ENCODE measurements around the gene ITGB1BP1.

The ITGB1BP1 gene

GRCh38 chr2:9423100-9423921, at the start of gene ITGB1BP1, which contains the start of gene CPSF3:
ITGB1BP1 (minus strand) TSS chr2:9423528; CDS start chr2:9418697, 4,831 bp downstream.
CPSF3 (plus strand) TSS chr2:9423654; CDS start chr2:9423774, 120 bp downstream.
- peak; percentile 98 for DNase-seq

- DNase-seq, result no peak
Observed at GRCh38 chr2:9472511-9472910, 49.2 kb upstream of the ITGB1BP1 start.

- no peak for DNase-seq
Observed at GRCh38 chr2:9471206-9471605, 47.9 kb upstream of the ITGB1BP1 start.

DNA sequence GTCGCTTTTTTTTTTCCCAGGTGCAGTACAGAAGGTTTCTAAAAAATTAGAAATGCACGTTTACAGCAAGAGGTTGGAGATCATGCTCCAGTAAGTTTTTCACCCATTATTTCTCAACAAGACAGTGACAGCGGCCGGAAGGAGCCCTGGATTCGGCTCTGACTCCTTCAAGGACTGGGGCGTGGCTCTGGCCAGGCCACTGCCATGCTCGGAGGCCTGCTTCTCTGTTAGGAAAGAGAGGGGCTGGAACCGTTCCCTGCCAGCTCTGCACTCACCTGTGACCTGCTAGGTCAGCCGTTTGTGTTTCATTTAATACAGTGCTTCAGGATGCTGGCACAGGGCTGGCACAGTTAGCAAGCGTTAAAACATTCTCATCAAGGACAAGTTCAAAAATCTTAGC, 44.4 kb upstream of the ITGB1BP1 start:
- no peak for DNase-seq

DNA sequence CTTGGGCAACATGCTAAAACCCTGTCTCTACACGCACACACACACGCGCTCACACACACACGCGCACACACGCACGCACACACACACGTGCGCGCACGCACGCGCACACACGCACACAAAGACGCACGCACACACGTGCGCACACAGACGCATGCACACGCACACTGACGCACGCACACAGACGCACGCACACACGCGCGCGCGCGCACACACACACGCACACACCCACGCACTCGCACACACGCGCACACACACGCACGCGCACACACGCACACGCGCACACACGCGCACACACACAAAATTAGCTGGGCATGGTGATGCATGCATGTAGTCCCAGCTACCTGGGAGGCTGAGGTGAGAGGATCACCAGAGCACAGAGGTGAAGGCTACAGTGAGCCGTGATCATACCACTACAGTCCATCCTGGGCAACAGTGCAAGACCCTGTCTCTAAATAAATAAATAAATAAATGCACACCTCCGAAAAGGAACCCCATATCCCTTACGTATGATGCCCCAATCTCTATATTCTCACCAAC, 42.9 kb upstream of the ITGB1BP1 start:
- no peak for DNase-seq

DNA sequence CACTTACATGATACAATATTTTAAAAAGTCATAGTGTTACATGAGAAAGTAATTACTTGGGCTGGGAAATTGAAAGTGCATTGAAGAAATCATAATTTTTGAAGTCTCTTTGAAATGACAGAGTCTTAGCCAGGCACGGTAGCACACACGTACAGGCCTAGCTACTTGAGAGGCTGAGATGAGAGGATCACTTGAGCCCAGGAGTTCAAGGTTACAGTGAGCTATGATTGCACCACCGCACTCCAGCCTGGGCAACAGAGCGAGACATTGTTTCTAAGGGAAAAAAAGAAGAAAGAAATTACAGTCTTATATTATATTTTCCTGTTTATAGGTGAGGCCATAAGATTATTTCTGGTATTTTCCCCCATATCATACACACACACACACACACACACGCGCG, 41.8 kb upstream of the ITGB1BP1 start:
- no peak for DNase-seq

DNA sequence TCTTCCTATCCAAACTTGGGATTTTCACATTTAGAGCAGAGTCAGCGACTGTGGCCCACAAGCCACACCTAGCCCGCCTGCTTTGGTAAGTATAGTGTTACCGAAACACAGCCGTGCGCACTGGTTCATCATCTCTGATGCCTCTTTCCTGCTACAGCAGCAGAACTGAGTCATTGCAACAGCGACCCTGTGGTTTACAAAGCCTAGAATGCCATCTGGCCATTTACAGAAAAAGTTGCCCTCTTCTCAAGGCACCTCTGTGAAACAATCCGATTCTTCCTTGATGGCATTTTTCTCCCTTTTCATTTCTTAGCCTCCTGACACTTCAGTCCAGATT, 40.3 kb upstream of the ITGB1BP1 start:
- DNase-seq, result no peak

DNA sequence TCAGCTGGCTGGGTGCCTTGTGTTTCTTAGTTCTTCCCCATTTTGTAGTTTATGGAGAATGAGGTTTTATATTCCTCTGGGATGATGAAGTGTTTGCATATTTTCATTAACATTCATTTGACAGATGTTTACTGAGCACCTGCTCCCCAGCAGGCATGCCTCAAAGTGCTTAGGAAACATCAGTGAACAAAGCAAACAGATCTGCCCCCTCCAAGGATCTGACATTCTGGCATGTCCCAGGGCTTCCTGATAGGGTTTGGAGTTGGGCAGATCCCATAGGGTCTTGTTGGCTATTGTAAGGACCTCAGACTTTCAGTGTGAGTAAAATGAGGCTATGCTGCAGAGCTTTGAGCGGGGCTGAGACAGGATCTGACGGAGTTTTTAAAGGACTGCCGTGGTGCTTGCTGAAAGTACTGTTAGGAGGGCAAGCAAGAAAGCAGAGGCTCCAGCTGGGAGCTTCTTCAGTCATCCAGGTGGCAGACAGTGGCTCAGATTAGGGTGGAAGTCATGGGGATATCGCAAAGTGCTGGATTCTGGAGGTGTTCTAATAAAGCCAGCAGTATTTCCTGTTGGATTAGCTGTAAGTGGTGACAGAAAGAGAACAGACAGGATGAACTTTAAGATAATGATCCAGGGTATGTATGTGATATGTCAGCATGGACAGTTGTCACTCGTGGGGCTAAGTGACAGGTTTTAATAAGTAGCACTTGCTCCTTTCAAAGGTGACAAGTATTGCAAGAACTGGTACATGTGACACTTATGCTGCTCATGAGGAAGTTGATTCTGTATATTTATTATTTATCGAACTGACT, 39.8 kb upstream of the ITGB1BP1 start:
- no peak for DNase-seq

DNA sequence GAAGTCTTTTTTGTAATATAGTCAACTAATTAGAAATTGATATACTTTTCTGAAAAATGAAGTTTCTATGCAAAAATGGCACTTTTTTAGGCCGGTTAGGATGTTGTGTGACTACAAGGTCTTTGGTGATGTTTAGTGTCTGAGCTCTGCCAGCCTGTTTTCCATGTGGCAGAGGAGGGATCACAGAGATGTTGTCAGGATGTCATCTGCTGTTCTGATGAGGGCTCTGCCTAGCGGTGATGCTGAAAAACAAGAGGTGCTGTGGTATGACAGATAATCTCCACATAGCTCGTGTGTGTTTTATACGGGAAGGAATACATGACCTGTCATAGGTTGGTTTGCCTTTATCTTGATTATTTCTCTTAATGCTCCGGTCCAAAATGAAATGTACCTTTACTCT, 39.0 kb upstream of the ITGB1BP1 start:
- no peak for DNase-seq

DNA sequence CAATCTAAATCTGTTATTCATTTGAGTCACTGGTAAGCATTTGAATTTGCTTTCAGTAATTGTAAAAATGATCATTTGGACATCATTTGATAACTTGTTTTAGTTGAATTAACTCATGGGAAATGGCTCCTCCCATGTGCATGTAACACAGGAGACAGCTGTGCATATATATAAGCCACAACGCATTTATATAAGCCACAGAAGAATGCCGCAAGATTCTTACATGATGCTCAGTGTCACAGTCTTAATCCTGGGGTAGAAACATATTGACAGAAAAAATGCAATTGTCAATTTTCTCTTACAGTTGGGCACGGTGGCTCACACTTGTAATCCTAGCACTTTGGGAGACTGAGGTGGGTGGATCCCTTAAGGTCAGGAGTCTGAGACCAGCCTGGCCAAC, 37.8 kb upstream of the ITGB1BP1 start:
- DNase-seq, result no peak

GRCh38 chr2:9460441-9461017, 37.2 kb upstream of the ITGB1BP1 start:
- DNase-seq, result no peak

DNA sequence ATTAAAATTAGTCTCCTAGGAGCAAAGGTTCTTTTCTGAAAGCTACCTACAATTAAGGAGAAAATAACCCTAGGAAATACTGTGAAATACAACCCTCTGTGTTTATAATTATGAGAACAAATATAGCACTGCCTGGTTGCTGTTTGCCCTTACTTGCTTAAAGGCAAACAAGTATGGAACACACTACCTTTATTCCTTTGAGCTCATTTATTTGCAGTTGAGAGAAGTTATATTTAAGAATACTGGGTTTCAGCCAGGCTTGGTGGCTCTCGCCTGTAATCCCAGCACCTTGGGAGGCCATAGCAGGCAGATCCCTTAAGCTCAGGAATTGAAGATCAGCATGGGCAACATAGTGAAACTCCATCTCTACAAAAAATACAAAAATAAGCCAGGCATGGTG, 27.9 kb upstream of the ITGB1BP1 start:
- DNase-seq, result no peak

- DNase-seq, result no peak
Observed at GRCh38 chr2:9445089-9445488, 21.8 kb upstream of the ITGB1BP1 start.

DNA sequence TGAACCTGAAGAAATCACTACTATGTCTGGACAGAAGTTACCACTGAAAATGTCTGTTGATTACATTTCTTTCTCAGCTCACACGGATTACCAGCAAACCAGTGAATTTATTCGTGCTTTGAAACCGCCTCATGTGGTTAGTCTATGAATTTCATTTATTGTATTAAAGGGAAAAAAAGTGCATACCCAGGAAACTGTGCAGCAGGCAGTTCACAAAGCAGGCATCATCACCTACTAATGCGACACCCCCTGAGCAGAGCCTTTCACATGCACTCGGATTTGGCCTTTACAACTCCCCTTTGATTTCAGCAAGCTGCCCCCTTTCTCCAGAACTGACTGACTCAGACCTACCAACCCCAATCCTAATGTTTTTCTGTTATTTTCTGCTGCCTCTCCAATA, 20.2 kb upstream of the ITGB1BP1 start:
- DNase-seq, result no peak

DNA sequence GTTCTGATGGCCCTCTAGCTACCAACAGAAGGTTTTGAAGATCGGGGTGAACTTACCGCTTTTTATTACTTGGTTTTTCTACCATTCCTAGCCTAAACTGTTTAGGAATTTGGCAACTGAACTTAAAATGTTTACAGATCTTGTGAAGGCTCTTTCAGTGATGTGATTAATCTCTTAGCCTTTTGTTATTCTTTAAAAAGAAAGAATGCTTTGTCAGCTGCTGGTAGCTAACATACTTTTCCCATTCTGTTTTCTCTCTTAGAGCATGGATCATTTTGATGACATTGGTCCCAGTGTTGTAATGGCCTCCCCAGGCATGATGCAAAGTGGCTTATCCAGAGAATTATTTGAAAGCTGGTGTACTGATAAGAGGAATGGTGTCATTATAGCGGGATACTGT, 18.2 kb upstream of the ITGB1BP1 start:
- DNase-seq, result no peak

- no peak for DNase-seq
Observed at GRCh38 chr2:9440058-9440727, 16.9 kb upstream of the ITGB1BP1 start.

- DNase-seq, result no peak
Observed at GRCh38 chr2:9439536-9439935, 16.2 kb upstream of the ITGB1BP1 start.

GRCh38 chr2:9434489-9434888, 11.2 kb upstream of the ITGB1BP1 start:
- no peak for DNase-seq

- DNase-seq, result no peak
Observed at GRCh38 chr2:9430316-9431293, 7.3 kb upstream of the ITGB1BP1 start.

DNA sequence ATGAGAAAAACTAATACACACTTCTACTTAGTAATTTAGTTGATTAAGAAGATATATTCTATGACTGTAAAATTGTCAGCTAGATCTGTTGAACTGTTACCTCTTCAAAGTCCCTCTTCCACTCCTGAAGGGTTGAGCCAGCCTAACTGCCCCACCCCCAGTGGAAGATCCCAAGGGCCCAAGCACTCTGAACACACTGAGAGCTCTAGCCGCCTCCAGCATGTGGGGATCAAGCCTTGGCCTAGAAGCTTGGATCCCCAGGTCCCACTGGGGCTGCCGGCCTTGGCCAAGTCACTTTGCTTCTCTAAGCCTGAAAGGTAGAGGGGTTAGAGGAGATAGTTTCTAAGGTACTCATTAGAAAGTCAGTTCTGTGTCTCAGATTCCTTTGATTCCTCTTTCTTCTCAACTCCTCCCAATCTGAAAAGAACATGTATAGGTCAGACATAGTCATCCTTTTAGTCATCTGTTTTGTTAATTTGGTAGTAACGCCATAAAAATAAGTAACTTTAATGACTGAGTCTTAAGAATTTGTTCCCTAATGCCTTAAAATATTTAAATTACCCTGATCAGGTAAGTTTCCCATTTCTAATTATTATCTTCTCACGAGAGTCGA, 5.7 kb upstream of the ITGB1BP1 start:
- no peak for DNase-seq

- DNase-seq, result no peak
Observed at GRCh38 chr2:9424447-9425164, 1.3 kb upstream of the ITGB1BP1 start.

Measured in stimulated activated CD4-positive, alpha-beta T cell treated with anti-CD3 and anti-CD28 coated beads, Interleukin-4, amount 100 ng/mL, for 24 hours (primary cell).